OCI-LY7 (cell line): ENCODE data around the gene ATP6V1E1.

Source experiments
- CTCF ChIP-seq: fragments of 200-600 bp; sonication (generic); conservative IDR thresholded peaks from 2 replicates; pipeline ENCODE4 v1.5.1; 2014; ENCODE audit warnings: mild to moderate bottlenecking, antibody characterized with exemption, low read length, moderate library complexity, mixed read lengths
- EZH2phosphoT487 ChIP-seq: fragments of 200-600 bp; sonication (generic); IDR thresholded peaks from 2 replicates; pipeline ENCODE4 v1.6.1; 2018; ENCODE audit warnings: low read depth, borderline replicate concordance, mild to moderate bottlenecking, mixed run types, antibody characterized with exemption, low read length, moderate library complexity, mixed read lengths

DNA sequence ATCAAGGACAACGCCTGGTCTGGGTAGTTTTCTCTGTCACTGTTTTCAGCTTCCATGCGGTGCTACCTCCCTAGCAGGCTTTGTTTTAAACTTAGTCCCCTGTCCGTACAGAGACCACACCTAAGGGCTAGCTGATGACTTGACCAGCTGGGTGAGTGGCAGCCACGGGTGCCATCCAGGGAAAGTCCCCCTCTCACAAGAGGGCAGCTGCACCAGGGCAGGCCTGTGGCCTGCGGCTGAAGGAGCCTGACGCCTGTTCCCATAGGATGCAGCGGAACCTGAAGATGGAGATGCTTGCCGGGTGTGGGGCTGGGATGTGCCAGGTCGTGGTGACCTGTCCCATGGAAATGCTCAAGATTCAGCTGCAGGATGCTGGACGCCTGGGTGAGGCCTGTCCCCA, 45.4 kb downstream of the ATP6V1E1 start:
- TF ChIP-seq CTCF = no peak
- no peak for TF ChIP-seq EZH2phosphoT487
